PC-3 (cell line): ENCODE data around the gene SYT14. TPM values are rescaled to one million over a fixed set of nuclear protein-coding genes. Genes with fewer than 3 reads are reported as not detected.
A peak's percentile ranks its signal among the peaks of the same experiment; 100 is the strongest.

Source experiments
- ATAC-seq: fragments of 200-7000 bp; cut with Tn5 transposase; 2 replicates; pipeline ENCODE4 v1.9.1; 2020; ENCODE audit warnings: mild to moderate bottlenecking, moderate library complexity
- BruUV-seq: library from RNA; stranded (reverse); fragments of 400-500 nt; replicated peaks from 2 replicates; lab custom pipeline; 2021; lab: Mats Ljungman, UMichigan
- CTCF ChIA-PET: fragments of 300-600 bp; sonication (Branson Sonifier 250); formaldehyde crosslinking; loops from one replicate; lab custom pipeline; 2022; ENCODE audit warnings: antibody characterized with exemption; lab: Charles Lee
- POLR2A ChIA-PET: fragments of 300-600 bp; sonication (Branson Sonifier 250); formaldehyde crosslinking; loops from one replicate; lab custom pipeline; 2022; ENCODE audit warnings: antibody characterized with exemption; ENCODE audit not compliant: unreplicated experiment; lab: Charles Lee
- DNase-seq: peaks from one replicate; pipeline ENCODE4 v3.0.0-alpha.2; 2015
- H2AFZ ChIP-seq: fragments of 300-600 bp; sonication (generic); 2 replicates; pipeline ENCODE4 v1.6.0; 2016; ENCODE audit warnings: antibody characterized with exemption, low read length
- H3F3A ChIP-seq: fragments of 300-600 bp; sonication (generic); one replicate; pipeline ENCODE4 v1.6.0; 2017; ENCODE audit warnings: antibody characterized with exemption, low read length, control low read depth, mild to moderate bottlenecking; ENCODE audit not compliant: unreplicated experiment
- H3K27ac ChIP-seq: fragments of 300-600 bp; sonication (generic); 2 replicates; pipeline ENCODE4 v1.5.1; 2016; ENCODE audit warnings: mild to moderate bottlenecking, low read length
- H3K27me3 ChIP-seq: fragments of 300-600 bp; sonication (generic); 2 replicates; pipeline ENCODE4 v1.6.1; 2016; ENCODE audit warnings: low read length, mixed read lengths
- H3K36me3 ChIP-seq: fragments of 300-600 bp; sonication (generic); 2 replicates; pipeline ENCODE4 v1.6.1; 2016; ENCODE audit warnings: low read depth, mixed run types, low read length, mixed read lengths
- H3K4me1 ChIP-seq: fragments of 300-600 bp; sonication (generic); 2 replicates; pipeline ENCODE4 v1.5.1; 2016; ENCODE audit warnings: low read length; ENCODE audit not compliant: insufficient read depth
- H3K4me2 ChIP-seq: fragments of 300-600 bp; sonication (generic); 2 replicates; pipeline ENCODE4 v1.6.0; 2016; ENCODE audit warnings: low read length
- H3K4me3 ChIP-seq: fragments of 300-600 bp; sonication (generic); 2 replicates; pipeline ENCODE4 v1.5.1; 2016; ENCODE audit warnings: mild to moderate bottlenecking, low read length, mixed read lengths
- H3K79me2 ChIP-seq: fragments of 300-600 bp; sonication (generic); 2 replicates; pipeline ENCODE4 v1.6.1; 2017; ENCODE audit warnings: low read length, mixed read lengths
- H3K9ac ChIP-seq: fragments of 300-600 bp; sonication (generic); 2 replicates; pipeline ENCODE4 v1.6.0; 2016; ENCODE audit warnings: mild to moderate bottlenecking, low read length
- H3K9me2 ChIP-seq: fragments of 300-600 bp; sonication (generic); replicated peaks from 2 replicates; pipeline ENCODE4 v1.6.1; 2016; ENCODE audit warnings: mixed run types, low read length, mixed read lengths
- H3K9me3 ChIP-seq: fragments of 300-600 bp; sonication (generic); 2 replicates; pipeline ENCODE4 v1.6.1; 2016; ENCODE audit warnings: low read length, mixed read lengths
- H4K20me1 ChIP-seq: fragments of 300-600 bp; sonication (generic); 2 replicates; pipeline ENCODE4 v1.6.1; 2016; ENCODE audit warnings: low read length, mixed read lengths
- EZH2 ChIP-seq: fragments of 300-600 bp; sonication (generic); IDR thresholded peaks from one replicate; pipeline ENCODE4 v1.6.1; 2017; ENCODE audit warnings: antibody characterized with exemption, mild to moderate bottlenecking, low read length; ENCODE audit not compliant: unreplicated experiment
- EZH2phosphoT487 ChIP-seq: fragments of 300-600 bp; sonication (generic); IDR thresholded peaks from 2 replicates; pipeline ENCODE4 v1.6.1; 2018; ENCODE audit warnings: mild to moderate bottlenecking, antibody characterized with exemption, low read length, borderline replicate concordance
- intact Hi-C: fragments of 100-400 bp; cut with micrococcal nuclease; formaldehyde crosslinking; loops from 2 replicates; pipeline ENCODE4 v1.9.0; 2023
- total RNA-seq: library from RNA; depleted of rRNA; stranded (reverse); fragments of >200 nt; gene quantifications from 2 replicates; pipeline ENCODE4 v1.2.3, GENCODE V29; 2014
- TF ChIP-seq, protein P1 (sequence below): fragments of 300-600 bp; sonication (generic); conservative IDR thresholded peaks from 2 replicates; pipeline ENCODE4 v1.5.1; 2017; ENCODE audit warnings: antibody characterized with exemption, low read depth, mild to moderate bottlenecking, low read length

The SYT14 gene
- total RNA-seq, 1 experiment from 2014 or later, result 5.2 TPM

DNA sequence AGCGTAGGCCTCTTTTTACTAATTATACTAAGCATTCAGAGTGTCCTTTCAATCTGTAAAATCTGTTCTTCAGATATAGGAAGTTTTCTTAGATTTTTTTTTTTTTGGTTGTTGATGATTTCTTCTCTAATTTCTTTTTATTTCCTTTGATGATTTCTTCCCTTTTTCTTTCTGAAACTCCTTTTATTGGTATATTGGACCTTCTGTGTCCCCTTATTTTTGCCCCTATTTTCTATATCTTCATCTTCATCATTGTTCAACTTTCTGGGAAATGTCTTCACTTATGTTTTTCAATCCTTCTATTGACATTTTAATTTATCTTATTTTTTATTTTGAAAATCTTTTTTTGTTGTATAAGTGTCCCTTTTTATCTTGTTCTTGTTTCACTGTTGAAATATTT is 17.2 kb upstream of the SYT14 start:
- ChIA-PET CTCF (no interaction called here), POLR2A (no interaction called here)

DNA sequence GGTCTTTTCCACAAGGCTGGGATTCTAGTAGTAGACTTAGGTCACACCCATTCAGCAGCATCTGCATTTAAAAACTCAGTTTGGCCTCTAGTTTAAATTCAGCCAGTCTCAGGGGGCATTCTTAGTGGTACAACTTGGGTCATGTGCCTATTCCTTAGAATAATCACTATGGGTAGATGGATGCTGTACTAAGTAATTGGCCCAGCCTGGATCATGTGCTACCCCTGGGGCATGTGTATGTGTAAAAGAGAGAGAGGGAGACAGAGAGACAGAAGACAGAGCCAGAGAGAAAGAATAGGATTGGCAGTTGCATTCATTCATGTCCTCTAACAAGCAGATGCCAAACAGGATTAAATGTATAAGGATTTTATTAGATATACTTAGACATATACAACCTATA is 13.6 kb upstream of the SYT14 start:
- CTCF ChIA-PET, result no interaction called here
- Histone ChIP-seq H3K4me2 (no peak overlapping the region), H4K20me1 (no peaks in the 10 kb centered on the region), H3K9ac (no peak overlapping the region), H3K36me3 (no peaks in the 10 kb centered on the region), H3F3A (no peaks in the 10 kb centered on the region), H3K27me3 (no peaks in the 10 kb centered on the region), H3K4me3 (no peak overlapping the region), H3K9me2 (no peaks in the 10 kb centered on the region), H3K4me1 (peaks cover 14% of the 10 kb centered on the region), H3K27ac (no peak overlapping the region), H2AFZ (no peak overlapping the region), H3K9me3 (no peaks in the 10 kb centered on the region), H3K79me2 (no peaks in the 10 kb centered on the region)
- POLR2A ChIA-PET, result no interaction called here
- BruUV-seq, result no TSS peak
- intact Hi-C loops, result no loop called here
- peak; percentile 1 for DNase-seq
- no peak for TF ChIP-seq EZH2
- TF ChIP-seq, protein P1, sequence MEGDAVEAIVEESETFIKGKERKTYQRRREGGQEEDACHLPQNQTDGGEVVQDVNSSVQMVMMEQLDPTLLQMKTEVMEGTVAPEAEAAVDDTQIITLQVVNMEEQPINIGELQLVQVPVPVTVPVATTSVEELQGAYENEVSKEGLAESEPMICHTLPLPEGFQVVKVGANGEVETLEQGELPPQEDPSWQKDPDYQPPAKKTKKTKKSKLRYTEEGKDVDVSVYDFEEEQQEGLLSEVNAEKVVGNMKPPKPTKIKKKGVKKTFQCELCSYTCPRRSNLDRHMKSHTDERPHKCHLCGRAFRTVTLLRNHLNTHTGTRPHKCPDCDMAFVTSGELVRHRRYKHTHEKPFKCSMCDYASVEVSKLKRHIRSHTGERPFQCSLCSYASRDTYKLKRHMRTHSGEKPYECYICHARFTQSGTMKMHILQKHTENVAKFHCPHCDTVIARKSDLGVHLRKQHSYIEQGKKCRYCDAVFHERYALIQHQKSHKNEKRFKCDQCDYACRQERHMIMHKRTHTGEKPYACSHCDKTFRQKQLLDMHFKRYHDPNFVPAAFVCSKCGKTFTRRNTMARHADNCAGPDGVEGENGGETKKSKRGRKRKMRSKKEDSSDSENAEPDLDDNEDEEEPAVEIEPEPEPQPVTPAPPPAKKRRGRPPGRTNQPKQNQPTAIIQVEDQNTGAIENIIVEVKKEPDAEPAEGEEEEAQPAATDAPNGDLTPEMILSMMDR, result no peak
- no peak for TF ChIP-seq EZH2phosphoT487
- no peak for ATAC-seq

More for the DNA sequence above, 17.2 kb upstream of the SYT14 start:
- Histone ChIP-seq H3K4me3 (no peak overlapping the region), H3K27me3 (no peaks in the 10 kb centered on the region), H3K9me2 (no peaks in the 10 kb centered on the region), H3F3A (no peaks in the 10 kb centered on the region), H3K36me3 (no peaks in the 10 kb centered on the region), H3K9ac (no peak overlapping the region), H3K9me3 (no peaks in the 10 kb centered on the region), H4K20me1 (no peaks in the 10 kb centered on the region), H3K4me2 (no peak overlapping the region), H2AFZ (no peak overlapping the region), H3K27ac (no peak overlapping the region), H3K4me1 (peaks cover 5% of the 10 kb centered on the region), H3K79me2 (no peaks in the 10 kb centered on the region)
- ATAC-seq (no peak), DNase-seq (no peak)
- BruUV-seq, result no TSS peak
- TF ChIP-seq, protein P1, result no peak
- no peak for TF ChIP-seq EZH2
- no peak for TF ChIP-seq EZH2phosphoT487
- intact Hi-C loops, result no loop called here

DNA sequence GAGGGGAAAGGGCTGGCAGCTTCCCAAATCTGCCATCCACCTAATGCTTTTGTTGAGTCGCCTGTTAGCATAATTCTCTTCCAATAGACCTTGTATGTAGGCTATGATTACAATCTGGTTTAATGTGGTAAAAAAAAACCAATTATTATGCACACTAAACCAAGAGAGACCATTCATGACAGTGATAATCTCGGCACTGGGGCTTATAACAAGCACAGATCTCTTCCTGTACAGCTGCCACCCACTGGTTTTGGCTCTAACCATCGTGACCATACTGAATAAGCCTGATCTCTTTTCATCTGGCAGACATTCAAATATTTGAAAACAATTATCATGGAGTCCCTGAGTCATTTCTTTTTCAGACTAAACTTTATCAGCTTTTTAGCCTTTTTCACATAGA is 12.0 kb upstream of the SYT14 start:
- intact Hi-C loops, result no loop called here
- H2AFZ ChIP-seq, result peak overlapping the region; percentile 16; the same call in 1 of the 2 replicates
- DNase-seq, result peak; percentile 84

More for the DNA sequence above, 12.0 kb upstream of the SYT14 start:
- peak; percentile 72 for ATAC-seq
- ChIA-PET POLR2A (no interaction called here), CTCF (interaction anchor here (0.6 kb wide), 1 partner anchor 53 kb away, joined by 3 read pairs; no protein-coding TSS in a partner anchor)
- Histone ChIP-seq H3K4me2 (peak overlapping the region; percentile 61), H3K9me2 (no peaks in the 10 kb centered on the region), H3K4me3 (no peak overlapping the region), H4K20me1 (no peaks in the 10 kb centered on the region), H3K4me1 (peaks cover 14% of the 10 kb centered on the region), H3K9ac (no peak overlapping the region), H3K27me3 (no peaks in the 10 kb centered on the region), H3K27ac (no peak overlapping the region), H3K36me3 (no peaks in the 10 kb centered on the region), H3K79me2 (no peaks in the 10 kb centered on the region), H3K9me3 (no peaks in the 10 kb centered on the region), H3F3A (no peaks in the 10 kb centered on the region)
- TF ChIP-seq, protein P1, result no peak
- TF ChIP-seq EZH2phosphoT487 (no peak), EZH2 (no peak)
- BruUV-seq, result no TSS peak
